GM19455 (cell line): ENCODE results near the gene SSBP4.

Experiments used
- ATAC-seq: cut with Tn5 transposase; IDR thresholded peaks from one replicate; pipeline ENCODE4 v1.9.1; 2021; ENCODE audit not compliant: unreplicated experiment

SSBP4 gene

GRCh38 chr19:18441804-18442788 lies 22.9 kb downstream of the SSBP4 start:
- ATAC-seq, result no peak

- ATAC-seq, result no peak
Measured at GRCh38 chr19:18442941-18443340, 23.7 kb downstream of the SSBP4 start.

GRCh38 chr19:18443406-18443805 lies 24.2 kb downstream of the SSBP4 start:
- no peak for ATAC-seq

- no peak for ATAC-seq
Measured at GRCh38 chr19:18443831-18444230, 24.6 kb downstream of the SSBP4 start.

GRCh38 chr19:18444513-18444912 lies 25.3 kb downstream of the SSBP4 start:
- ATAC-seq, result no peak

GRCh38 chr19:18445262-18445948 lies 26.2 kb downstream of the SSBP4 start:
- ATAC-seq, result no peak

GRCh38 chr19:18446145-18446810 lies 27.1 kb downstream of the SSBP4 start:
- no peak for ATAC-seq

GRCh38 chr19:18446811-18447359 lies 27.7 kb downstream of the SSBP4 start:
- no peak for ATAC-seq

- ATAC-seq, result no peak
Measured at GRCh38 chr19:18449552-18449951, 30.4 kb downstream of the SSBP4 start.

GRCh38 chr19:18450021-18450930 lies 31.1 kb downstream of the SSBP4 start:
- no peak for ATAC-seq

GRCh38 chr19:18450931-18451836 lies 32.0 kb downstream of the SSBP4 start:
- no peak for ATAC-seq

- no peak for ATAC-seq
Measured at GRCh38 chr19:18452386-18452785, 33.2 kb downstream of the SSBP4 start.

- ATAC-seq, result no peak
Measured at GRCh38 chr19:18453269-18454024, 34.2 kb downstream of the SSBP4 start.

- no peak for ATAC-seq
Measured at GRCh38 chr19:18456279-18456678, 37.1 kb downstream of the SSBP4 start.

- ATAC-seq, result no peak
Measured at GRCh38 chr19:18456974-18457373, 37.8 kb downstream of the SSBP4 start.

GRCh38 chr19:18457483-18458331 lies 38.5 kb downstream of the SSBP4 start:
- ATAC-seq, result no peak

- no peak for ATAC-seq
Measured at GRCh38 chr19:18460900-18461299, 41.7 kb downstream of the SSBP4 start.

GRCh38 chr19:18461471-18461870 lies 42.3 kb downstream of the SSBP4 start:
- no peak for ATAC-seq
